RWPE2 (cell line): ENCODE results near the gene SPRY4.

Source experiments
- ATAC-seq: fragments of 200-7000 bp; cut with Tn5 transposase; 3 replicates; pipeline ENCODE4 v1.9.1; 2021; ENCODE audit warnings: low read depth
- DNase-seq: peaks from one replicate; pipeline ENCODE4 v3.0.0-alpha.2; 2020; ENCODE audit warnings: low spot score
- H3K27ac ChIP-seq: fragments of 450-650 bp; 2 replicates; pipeline ENCODE4 v1.5.1; 2017; ENCODE audit warnings: mild to moderate bottlenecking; ENCODE audit not compliant: poor library complexity, severe bottlenecking
- H3K27me3 ChIP-seq: fragments of 250-450 bp; sonication (Bioruptor Pico); 2 replicates; pipeline ENCODE4 v1.5.1; 2021; ENCODE audit warnings: mild to moderate bottlenecking, moderate library complexity; ENCODE audit not compliant: insufficient read depth, poor library complexity, severe bottlenecking
- H3K36me3 ChIP-seq: fragments of 250-450 bp; sonication (Bioruptor Pico); 2 replicates; pipeline ENCODE4 v1.5.1; 2020; ENCODE audit warnings: low read depth, mild to moderate bottlenecking, moderate library complexity
- H3K4me1 ChIP-seq: fragments of 250-450 bp; sonication (Bioruptor Pico); 2 replicates; pipeline ENCODE4 v1.5.1; 2021; ENCODE audit warnings: mild to moderate bottlenecking, moderate library complexity; ENCODE audit not compliant: insufficient read depth, poor library complexity, severe bottlenecking
- H3K4me3 ChIP-seq: fragments of 250-450 bp; sonication (Bioruptor Pico); 2 replicates; pipeline ENCODE4 v1.5.1; 2021; ENCODE audit warnings: mild to moderate bottlenecking, moderate library complexity; ENCODE audit not compliant: severe bottlenecking
- H3K9me3 ChIP-seq: fragments of 250-450 bp; sonication (Bioruptor Pico); 2 replicates; pipeline ENCODE4 v1.5.1; 2021; ENCODE audit warnings: mild to moderate bottlenecking, moderate library complexity; ENCODE audit not compliant: severe bottlenecking
- CTCF ChIP-seq: fragments of 450-650 bp; IDR thresholded peaks from one replicate; pipeline ENCODE4 v1.5.1; 2017; ENCODE audit warnings: mild to moderate bottlenecking, moderate library complexity; ENCODE audit not compliant: poor library complexity, severe bottlenecking

SPRY4 gene

GRCh38 chr5:142327111-142327842 is 2.5 kb upstream of the SPRY4 start:
- Histone ChIP-seq H3K4me3 (no peak overlapping the region), H3K27ac (peak overlapping the region; percentile 94), H3K4me1 (peaks cover 23% of the 10 kb centered on the region), H3K9me3 (no peaks in the 10 kb centered on the region), H3K36me3 (no peaks in the 10 kb centered on the region), H3K27me3 (no peaks in the 10 kb centered on the region)
- peak; percentile 12; the same call in 2 of the 3 replicates for ATAC-seq
- no peak for TF ChIP-seq CTCF
- peak; percentile 73 for DNase-seq

- Histone ChIP-seq H3K9me3 (no peaks in the 10 kb centered on the region), H3K4me3 (peak overlapping the region; percentile 63), H3K36me3 (no peaks in the 10 kb centered on the region; the same call in 1 of the 2 replicates), H3K27me3 (no peaks in the 10 kb centered on the region), H3K4me1 (peaks cover 30% of the 10 kb centered on the region), H3K27ac (peak overlapping the region; percentile 94)
- DNase-seq (no peak), ATAC-seq (no peak; the same call in 2 of the 3 replicates)
- no peak for TF ChIP-seq CTCF
Observed at GRCh38 chr5:142326480-142326938, 1.7 kb upstream of the SPRY4 start.

- Histone ChIP-seq H3K4me1 (peaks cover 36% of the 10 kb centered on the region), H3K9me3 (no peaks in the 10 kb centered on the region), H3K4me3 (peak overlapping the region; percentile 63), H3K27ac (peak overlapping the region; percentile 94), H3K27me3 (no peaks in the 10 kb centered on the region), H3K36me3 (no peaks in the 10 kb centered on the region; the same call in 1 of the 2 replicates)
- ATAC-seq, result peak; percentile 40
- peak; percentile 95 for DNase-seq
- TF ChIP-seq CTCF, result no peak
Observed at GRCh38 chr5:142325725-142326479, 1.1 kb upstream of the SPRY4 start.

- peaks cover 2% of the 10 kb centered on the region for H3K36me3 ChIP-seq
- no peaks in the 10 kb centered on the region for H3K9me3 ChIP-seq
- H3K27ac ChIP-seq, result peak overlapping the region; percentile 94
- peaks cover 45% of the 10 kb centered on the region for H3K4me1 ChIP-seq
- H3K27me3 ChIP-seq, result no peaks in the 10 kb centered on the region
- DNase-seq (no peak), ATAC-seq (peak; percentile 17)
- H3K4me3 ChIP-seq, result peak overlapping the region; percentile 63
- peak; percentile 27 for TF ChIP-seq CTCF
Observed at GRCh38 chr5:142324136-142324870, 518 bp downstream of the SPRY4 start.
